PFSK-1 (cell line): ENCODE measurements around the gene DENND4B.

Experiments used
- FOXP2 ChIP-seq: optimal IDR thresholded peaks from 2 replicates; pipeline ENCODE3; 2011; ENCODE audit warnings: borderline replicate concordance, control low read depth, inconsistent platforms; ENCODE audit not compliant: insufficient read depth; ENCODE audit errors: extremely low read length, extremely low read depth
- POLR2AphosphoS5 ChIP-seq: IDR thresholded peaks from 2 replicates; pipeline ENCODE4 v1.6.1; 2012; ENCODE audit warnings: low read depth, mild to moderate bottlenecking, control low read depth, low read length, moderate library complexity
- SIN3A ChIP-seq: IDR thresholded peaks from 2 replicates; pipeline ENCODE4 v1.6.1; 2012; ENCODE audit warnings: mild to moderate bottlenecking, low read length, moderate library complexity, borderline replicate concordance; ENCODE audit not compliant: insufficient read depth
- TAF1 ChIP-seq: IDR thresholded peaks from 2 replicates; pipeline ENCODE4 v1.6.1; 2012; ENCODE audit warnings: low read length, control low read depth, borderline replicate concordance; ENCODE audit not compliant: insufficient read depth
- TF ChIP-seq, protein P1 (sequence below), 2 experiments: IDR thresholded peaks; 2 replicates each; pipeline versions ENCODE4 v1.6.1 to v1.8.0; 2011 to 2012; ENCODE audit warnings: low read depth in 2 of 2, low read length in 2 of 2, control low read depth in 1 of 2, inconsistent platforms in 1 of 2, mild to moderate bottlenecking in 1 of 2, moderate library complexity in 1 of 2; ENCODE audit not compliant: insufficient read depth in 1 of 2

Gene DENND4B

DNA sequence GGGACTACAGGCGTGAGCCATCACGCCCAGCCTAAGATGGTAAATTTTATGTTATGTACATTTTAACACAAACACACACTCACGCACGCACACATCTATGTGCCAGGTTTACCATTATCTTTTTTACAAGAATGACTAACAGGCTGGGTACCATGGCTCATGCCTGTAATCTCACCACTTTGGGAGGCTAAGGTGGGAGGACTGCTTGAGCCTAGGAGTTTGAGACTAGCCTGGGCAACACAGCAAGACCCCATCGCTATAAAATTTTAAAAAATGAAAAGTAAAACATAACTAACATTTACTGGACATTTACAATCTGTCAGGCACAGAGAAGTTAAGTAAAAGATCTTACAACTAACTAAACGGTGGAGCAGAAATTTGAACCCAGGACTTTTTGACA is 38.4 kb downstream of the DENND4B start:
- no peak for TF ChIP-seq FOXP2
- TF ChIP-seq, protein P1, sequence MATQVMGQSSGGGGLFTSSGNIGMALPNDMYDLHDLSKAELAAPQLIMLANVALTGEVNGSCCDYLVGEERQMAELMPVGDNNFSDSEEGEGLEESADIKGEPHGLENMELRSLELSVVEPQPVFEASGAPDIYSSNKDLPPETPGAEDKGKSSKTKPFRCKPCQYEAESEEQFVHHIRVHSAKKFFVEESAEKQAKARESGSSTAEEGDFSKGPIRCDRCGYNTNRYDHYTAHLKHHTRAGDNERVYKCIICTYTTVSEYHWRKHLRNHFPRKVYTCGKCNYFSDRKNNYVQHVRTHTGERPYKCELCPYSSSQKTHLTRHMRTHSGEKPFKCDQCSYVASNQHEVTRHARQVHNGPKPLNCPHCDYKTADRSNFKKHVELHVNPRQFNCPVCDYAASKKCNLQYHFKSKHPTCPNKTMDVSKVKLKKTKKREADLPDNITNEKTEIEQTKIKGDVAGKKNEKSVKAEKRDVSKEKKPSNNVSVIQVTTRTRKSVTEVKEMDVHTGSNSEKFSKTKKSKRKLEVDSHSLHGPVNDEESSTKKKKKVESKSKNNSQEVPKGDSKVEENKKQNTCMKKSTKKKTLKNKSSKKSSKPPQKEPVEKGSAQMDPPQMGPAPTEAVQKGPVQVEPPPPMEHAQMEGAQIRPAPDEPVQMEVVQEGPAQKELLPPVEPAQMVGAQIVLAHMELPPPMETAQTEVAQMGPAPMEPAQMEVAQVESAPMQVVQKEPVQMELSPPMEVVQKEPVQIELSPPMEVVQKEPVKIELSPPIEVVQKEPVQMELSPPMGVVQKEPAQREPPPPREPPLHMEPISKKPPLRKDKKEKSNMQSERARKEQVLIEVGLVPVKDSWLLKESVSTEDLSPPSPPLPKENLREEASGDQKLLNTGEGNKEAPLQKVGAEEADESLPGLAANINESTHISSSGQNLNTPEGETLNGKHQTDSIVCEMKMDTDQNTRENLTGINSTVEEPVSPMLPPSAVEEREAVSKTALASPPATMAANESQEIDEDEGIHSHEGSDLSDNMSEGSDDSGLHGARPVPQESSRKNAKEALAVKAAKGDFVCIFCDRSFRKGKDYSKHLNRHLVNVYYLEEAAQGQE (IDR thresholded peaks at IDR 0.05; ENCODE audit: insufficient read depth in 1 of 2, low read depth in 2 of 2, low read length in 2 of 2) = no peak
- TF ChIP-seq SIN3A = no peak
- TF ChIP-seq POLR2AphosphoS5 = no peak

DNA sequence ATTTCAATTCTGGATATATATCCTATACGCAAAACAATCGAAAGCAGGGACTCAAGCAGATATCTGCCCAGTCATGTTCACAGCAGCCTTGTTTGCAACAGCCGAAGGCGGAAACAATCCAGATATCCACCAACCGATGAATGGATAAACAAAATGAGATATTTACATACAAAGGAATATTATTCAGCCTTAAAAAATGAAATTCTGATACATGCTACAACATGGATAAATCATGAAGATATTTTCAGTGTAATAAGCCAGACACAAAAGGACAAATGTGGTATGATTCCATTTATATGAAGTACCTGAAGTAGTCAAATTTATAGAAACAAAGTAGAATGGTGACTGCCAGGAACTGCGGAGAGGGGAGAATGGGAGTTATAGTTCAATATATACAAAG is 39.4 kb downstream of the DENND4B start:
- TF ChIP-seq TAF1 (no peak), FOXP2 (no peak)
- TF ChIP-seq, protein P1 (IDR thresholded peaks at IDR 0.05; ENCODE audit: insufficient read depth in 1 of 2, low read depth in 2 of 2, low read length in 2 of 2) = no peak

GRCh38 chr1:153906396-153906795 is 40.1 kb downstream of the DENND4B start:
- TF ChIP-seq, protein P1 (IDR thresholded peaks at IDR 0.05; ENCODE audit: insufficient read depth in 1 of 2, low read depth in 2 of 2, low read length in 2 of 2) = no peak
- TF ChIP-seq FOXP2 (no peak), SIN3A (no peak), POLR2AphosphoS5 (no peak), TAF1 (no peak)

GRCh38 chr1:153903841-153904455 is 42.6 kb downstream of the DENND4B start:
- TF ChIP-seq, protein P1 (IDR thresholded peaks at IDR 0.05; ENCODE audit: insufficient read depth in 1 of 2, low read depth in 2 of 2, low read length in 2 of 2) = no peak
- TF ChIP-seq TAF1 = no peak
- TF ChIP-seq SIN3A = no peak
- TF ChIP-seq FOXP2 = no peak
- no peak for TF ChIP-seq POLR2AphosphoS5

- no peak for TF ChIP-seq FOXP2
- no peak for TF ChIP-seq SIN3A
- TF ChIP-seq, protein P1 (IDR thresholded peaks at IDR 0.05; ENCODE audit: insufficient read depth in 1 of 2, low read depth in 2 of 2, low read length in 2 of 2) = no peak
- TF ChIP-seq TAF1 = no peak
- TF ChIP-seq POLR2AphosphoS5 = no peak
Measured at GRCh38 chr1:153899509-153899908, 47.0 kb downstream of the DENND4B start.
